Kidney (tissue), 14 donors: Measurements from ENCODE around the gene MST1. TPM values are rescaled to one million over a fixed set of nuclear protein-coding genes. Genes with fewer than 3 reads are reported as not detected.
A peak's percentile ranks its signal among the peaks of the same experiment; 100 is the strongest.

Source experiments
- DNase-seq, 5 donors: peaks; one replicate each; pipeline ENCODE4 v3.0.0-alpha.2; 2013 to 2020
- FAIRE-seq: peaks from 2 replicates; lab custom pipeline; 2012; peaks lifted over from hg19 to GRCh38; lab: Jason Lieb, UNC
- H3K27ac ChIP-seq, 2 donors: one replicate each; pipeline ENCODE4 v1.7.0; 2013; ENCODE audit warnings: low read depth in 2 of 2, low read length in 2 of 2, inconsistent platforms in 1 of 2
- H3K27me3 ChIP-seq: one replicate; pipeline ENCODE4 v1.7.1; 2013; ENCODE audit warnings: low read length, inconsistent platforms; ENCODE audit not compliant: control insufficient read depth, insufficient read depth
- H3K36me3 ChIP-seq, 3 donors: one replicate each; pipeline versions ENCODE4 v1.7.0 to v1.7.1; 2013; ENCODE audit warnings: low read length in 3 of 3, control low read depth in 1 of 3, inconsistent platforms in 1 of 3; ENCODE audit not compliant: insufficient read depth in 3 of 3, control insufficient read depth in 2 of 3
- H3K4me1 ChIP-seq, 3 donors: one replicate each; pipeline versions ENCODE4 v1.7.0 to v1.7.1; 2013; ENCODE audit warnings: low read length in 3 of 3, inconsistent platforms in 1 of 3, low read depth in 1 of 3; ENCODE audit not compliant: control insufficient read depth in 2 of 3, insufficient read depth in 2 of 3
- H3K4me3 ChIP-seq, 3 donors: one replicate each; pipeline versions ENCODE4 v1.7.0 to v1.8.1; 2013; ENCODE audit warnings: low read length in 3 of 3, control low read depth in 1 of 3, inconsistent platforms in 1 of 3
- H3K9ac ChIP-seq, 3 donors: one replicate each; pipeline versions ENCODE4 v1.7.0 to v1.7.1; 2013; ENCODE audit warnings: low read length in 3 of 3, control low read depth in 1 of 3, inconsistent platforms in 1 of 3
- H3K9me3 ChIP-seq, 3 donors: one replicate each; pipeline versions ENCODE4 v1.7.0 to v1.7.1; 2013; ENCODE audit warnings: low read length in 3 of 3, control low read depth in 1 of 3, inconsistent platforms in 1 of 3; ENCODE audit not compliant: control insufficient read depth in 2 of 3, insufficient read depth in 1 of 3
- intact Hi-C: fragments of 100-400 bp; cut with DNase I; formaldehyde crosslinking; loops from one replicate; pipeline ENCODE4 v1.11.1; 2022
- polyA plus RNA-seq: library from polyadenylated mRNA; stranded (reverse); fragments of 350-450 nt; fragmentation: Illumina TruSeq; extraction: RNeasy Lipid Tissue Mini Kit (QIAGEN cat#74804); gene quantifications from one replicate; pipeline ENCODE4 v1.2.3, GENCODE V29; 2014; ENCODE audit warnings: low read depth, low replicate concordance; ENCODE audit not compliant: insufficient read depth
- total RNA-seq: library from RNA; stranded (reverse); fragmentation: NEBNext Ultra II Directional; extraction: Animal tissue kit (Norgen Biotek cat#: 25700); gene quantifications from one replicate; pipeline ENCODE4 v1.2.1, GENCODE V29; 2021
- TF ChIP-seq, protein P1 (sequence below): IDR thresholded peaks from 3 replicates; pipeline ENCODE4 v1.5.1; 2012; ENCODE audit warnings: mild to moderate bottlenecking, moderate library complexity, borderline replicate concordance; ENCODE audit not compliant: insufficient read depth; ENCODE audit errors: extremely low read depth
- donor health status: control.
- donor health status: control.
- donor health status: control.
- donor health status: control.
- donor health status: control.
- donor health status: DM: yes; HTN: yes; CAD: no.
- donor health status: Normal renal cell carcinoma (clear cell type).

The MST1 gene
- total and polyA plus RNA-seq, 2 donors from 2014 or later: 77.3 to 152 TPM

GRCh38 chr3:49663831-49664230, 25.4 kb downstream of the MST1 start:
- no peaks in the 10 kb centered on the region for H3K36me3 ChIP-seq
- TF ChIP-seq, protein P1, sequence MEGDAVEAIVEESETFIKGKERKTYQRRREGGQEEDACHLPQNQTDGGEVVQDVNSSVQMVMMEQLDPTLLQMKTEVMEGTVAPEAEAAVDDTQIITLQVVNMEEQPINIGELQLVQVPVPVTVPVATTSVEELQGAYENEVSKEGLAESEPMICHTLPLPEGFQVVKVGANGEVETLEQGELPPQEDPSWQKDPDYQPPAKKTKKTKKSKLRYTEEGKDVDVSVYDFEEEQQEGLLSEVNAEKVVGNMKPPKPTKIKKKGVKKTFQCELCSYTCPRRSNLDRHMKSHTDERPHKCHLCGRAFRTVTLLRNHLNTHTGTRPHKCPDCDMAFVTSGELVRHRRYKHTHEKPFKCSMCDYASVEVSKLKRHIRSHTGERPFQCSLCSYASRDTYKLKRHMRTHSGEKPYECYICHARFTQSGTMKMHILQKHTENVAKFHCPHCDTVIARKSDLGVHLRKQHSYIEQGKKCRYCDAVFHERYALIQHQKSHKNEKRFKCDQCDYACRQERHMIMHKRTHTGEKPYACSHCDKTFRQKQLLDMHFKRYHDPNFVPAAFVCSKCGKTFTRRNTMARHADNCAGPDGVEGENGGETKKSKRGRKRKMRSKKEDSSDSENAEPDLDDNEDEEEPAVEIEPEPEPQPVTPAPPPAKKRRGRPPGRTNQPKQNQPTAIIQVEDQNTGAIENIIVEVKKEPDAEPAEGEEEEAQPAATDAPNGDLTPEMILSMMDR: no peak
- peaks cover 0 to 24% (median 8%) of the 10 kb centered on the region in 3 donors for H3K4me1 ChIP-seq
- H3K27me3 ChIP-seq: no peaks in the 10 kb centered on the region
- H3K9me3 ChIP-seq: no peaks in the 10 kb centered on the region
- H3K4me3 ChIP-seq: no peak overlapping the region
- intact Hi-C loops: loop anchor here (10.0 kb wide), 1 partner anchor 119 kb away; no protein-coding TSS in a partner anchor
- no peak overlapping the region for H3K27ac ChIP-seq
- DNase-seq (no peak), FAIRE-seq (no peak)
- no peak overlapping the region for H3K9ac ChIP-seq

- H3K9ac ChIP-seq: no peak overlapping the region
- no peaks in the 10 kb centered on the region for H3K27me3 ChIP-seq
- FAIRE-seq (no peak), DNase-seq (peak in 1 of 5 donors; percentile 65)
- peaks cover 0 to 24% (median 8%) of the 10 kb centered on the region in 3 donors for H3K4me1 ChIP-seq
- TF ChIP-seq, protein P1: no peak
- intact Hi-C loops: loop anchor here (10.0 kb wide), 1 partner anchor 118 kb away; no protein-coding TSS in a partner anchor
- no peaks in the 10 kb centered on the region for H3K9me3 ChIP-seq
- H3K27ac ChIP-seq: no peak overlapping the region
- no peak overlapping the region for H3K4me3 ChIP-seq
- H3K36me3 ChIP-seq: no peaks in the 10 kb centered on the region
Observed at GRCh38 chr3:49662720-49663413, 26.4 kb downstream of the MST1 start.

GRCh38 chr3:49662021-49662420, 27.3 kb downstream of the MST1 start:
- intact Hi-C loops: loop anchor here (10.0 kb wide), 1 partner anchor 117 kb away; no protein-coding TSS in a partner anchor
- Histone ChIP-seq H3K36me3 (no peaks in the 10 kb centered on the region), H3K4me3 (no peak overlapping the region), H3K9ac (no peak overlapping the region), H3K4me1 (peaks cover 0 to 22% (median 8%) of the 10 kb centered on the region in 3 donors), H3K27ac (no peak overlapping the region), H3K27me3 (no peaks in the 10 kb centered on the region), H3K9me3 (no peaks in the 10 kb centered on the region)
- DNase-seq (peak in 1 of 5 donors; percentile 64), FAIRE-seq (no peak)
- TF ChIP-seq, protein P1: no peak
